Measurements from ENCODE around the gene GPATCH1.
A peak's percentile ranks its signal among the peaks of the same experiment; 100 is the strongest.
"Not testable (repeated sequence)": the region's sequence is repeated elsewhere in the genome, so short reads cannot be mapped to it uniquely, and the experiment has no call there.

GPATCH1 gene

GRCh38 chr19:33161201-33161600 is 80.2 kb downstream of the GPATCH1 start:
- DNase-seq = no peak

GRCh38 chr19:33163481-33163880 is 82.5 kb downstream of the GPATCH1 start:
- no peak for DNase-seq

GRCh38 chr19:33166037-33166436 is 85.1 kb downstream of the GPATCH1 start:
- DNase-seq = not testable (repeated sequence)

- DNase-seq = no peak
Observed at GRCh38 chr19:33167438-33167837, 86.5 kb downstream of the GPATCH1 start.

GRCh38 chr19:33168528-33168927 is 87.5 kb downstream of the GPATCH1 start:
- no peak for DNase-seq

GRCh38 chr19:33171222-33171795 is 90.3 kb downstream of the GPATCH1 start:
- DNase-seq = no peak

GRCh38 chr19:33171916-33172359 is 91.0 kb downstream of the GPATCH1 start:
- no peak for DNase-seq

- no peak for DNase-seq
Observed at GRCh38 chr19:33174186-33174585, 93.2 kb downstream of the GPATCH1 start.

- no peak for DNase-seq
Observed at GRCh38 chr19:33175156-33175782, 94.3 kb downstream of the GPATCH1 start.

GRCh38 chr19:33175886-33176669 is 95.1 kb downstream of the GPATCH1 start:
- DNase-seq = peak; percentile 30

- DNase-seq = peak; percentile 99
Observed at GRCh38 chr19:33176670-33177416, 95.9 kb downstream of the GPATCH1 start.

- no peak for DNase-seq
Observed at GRCh38 chr19:33177417-33177979, 96.5 kb downstream of the GPATCH1 start.

Data from activated CD4-positive, alpha-beta T cell treated with anti-CD3 and anti-CD28 coated beads, Interleukin-2, Interleukin-6, amounts not matched to agents 100 ng/mL and 50 ng/mL, durations not matched to agents 16 hours and 8 hours (primary cell).